H1 (cell line): ENCODE results near the gene FOXE1. TPM values are rescaled to one million over a fixed set of nuclear protein-coding genes. Genes with fewer than 3 reads are reported as not detected.

Experiments used
- CTCF ChIA-PET: fragments of 300-600 bp; sonication (Branson Sonifier 250); formaldehyde crosslinking; loops from one replicate; lab custom pipeline; 2021; ENCODE audit not compliant: partially characterized antibody; lab: Charles Lee
- POLR2A ChIA-PET: fragments of 300-600 bp; sonication (Branson Sonifier 250); formaldehyde crosslinking; loops from one replicate; lab custom pipeline; 2021; ENCODE audit warnings: inconsistent platforms; ENCODE audit not compliant: partially characterized antibody; lab: Charles Lee
- DNase-seq, 2 experiments: peaks; one replicate each; pipeline versions ENCODE4 v3.0.0 to v3.0.0-alpha.2; 2010 to 2022; ENCODE audit warnings: low spot score in 2 of 2, low read depth in 1 of 2, mixed read lengths in 1 of 2
- FAIRE-seq: peaks from 2 replicates; lab custom pipeline; 2011; peaks lifted over from hg19 to GRCh38; lab: Jason Lieb, UNC
- H2AFZ ChIP-seq: 2 replicates; pipeline ENCODE4 v1.8.1; 2012; ENCODE audit warnings: low read length, inconsistent platforms
- H2AK5ac ChIP-seq: 2 replicates; pipeline ENCODE4 v1.6.1; 2013; ENCODE audit warnings: low read depth, low read length
- H2BK120ac ChIP-seq: replicated peaks from 2 replicates; pipeline ENCODE3; 2013; ENCODE audit warnings: low read depth, low read length, inconsistent platforms
- H2BK12ac ChIP-seq: 2 replicates; pipeline ENCODE4 v1.6.1; 2013; ENCODE audit warnings: low read depth, low read length
- H2BK15ac ChIP-seq: 2 replicates; pipeline ENCODE4 v1.6.1; 2013; ENCODE audit warnings: low read length
- H2BK20ac ChIP-seq: 2 replicates; pipeline ENCODE4 v1.6.1; 2013; ENCODE audit warnings: low read length
- H2BK5ac ChIP-seq: 2 replicates; pipeline ENCODE4 v1.6.1; 2013; ENCODE audit warnings: low read depth, low read length
- H3K14ac ChIP-seq: 2 replicates; pipeline ENCODE4 v1.6.1; 2013; ENCODE audit warnings: inconsistent platforms; ENCODE audit not compliant: insufficient read length
- H3K18ac ChIP-seq: 2 replicates; pipeline ENCODE4 v1.6.1; 2013; ENCODE audit warnings: low read length; ENCODE audit errors: extremely low read depth
- H3K23ac ChIP-seq: 2 replicates; pipeline ENCODE4 v1.6.1; 2013; ENCODE audit warnings: inconsistent platforms; ENCODE audit not compliant: insufficient read length
- H3K23me2 ChIP-seq: 2 replicates; pipeline ENCODE4 v1.6.1; 2013; ENCODE audit warnings: low read depth, low read length
- H3K27ac ChIP-seq: 2 replicates; pipeline ENCODE4 v1.6.1; 2011; ENCODE audit warnings: low read depth, low read length, inconsistent platforms
- H3K27me3 ChIP-seq, 4 experiments: replicated peaks in 1 of 4; 1 replicate in 1 of 4; 2 replicates in 3 of 4; pipeline versions ENCODE4 v1.6.1 to v1.8.1; 2011 to 2013; ENCODE audit warnings: low read length in 3 of 4, mild to moderate bottlenecking in 3 of 4, inconsistent platforms in 2 of 4, mixed read lengths in 2 of 4, moderate library complexity in 1 of 4; ENCODE audit not compliant: control insufficient read depth in 3 of 4, insufficient read depth in 3 of 4; ENCODE audit errors: extremely low read depth in 1 of 4
- H3K36me3 ChIP-seq, 4 experiments: 2 replicates each; pipeline versions ENCODE4 v1.6.1 to v1.8.1; 2011 to 2013; ENCODE audit warnings: mild to moderate bottlenecking in 4 of 4, low read length in 3 of 4, moderate library complexity in 2 of 4, control low read depth in 1 of 4, inconsistent platforms in 1 of 4; ENCODE audit not compliant: insufficient read depth in 4 of 4, control insufficient read depth in 2 of 4
- H3K4ac ChIP-seq: replicated peaks from 2 replicates; pipeline ENCODE3; 2013; ENCODE audit warnings: low read length, low read depth, mixed read lengths, inconsistent platforms; ENCODE audit not compliant: insufficient read length
- H3K4me1 ChIP-seq, 4 experiments: replicated peaks in 1 of 4; 1 replicate in 1 of 4; 2 replicates in 3 of 4; pipeline versions ENCODE4 v1.6.1 to v1.8.1; 2011 to 2013; ENCODE audit warnings: low read length in 3 of 4, inconsistent platforms in 2 of 4, mixed read lengths in 1 of 4; ENCODE audit not compliant: insufficient read depth in 4 of 4, control insufficient read depth in 3 of 4
- H3K4me2 ChIP-seq, 2 experiments: 2 replicates each; pipeline versions ENCODE4 v1.6.1 to v1.8.1; 2011 to 2013; ENCODE audit warnings: low read depth in 2 of 2, low read length in 2 of 2, control low read depth in 1 of 2, inconsistent platforms in 1 of 2, mild to moderate bottlenecking in 1 of 2; ENCODE audit not compliant: insufficient read depth in 1 of 2
- H3K4me3 ChIP-seq, 4 experiments: fragments of 200-600, 300-600 bp in 1 of 4; sonication (generic), shearing (Covaris generic), sonication (Bioruptor Twin) in 1 of 4; 2 replicates each; pipeline versions ENCODE4 v1.5.1 to v1.8.1; 2011 to 2016; ENCODE audit warnings: low read length in 4 of 4, low read depth in 3 of 4, control low read depth in 2 of 4, inconsistent platforms in 2 of 4, mild to moderate bottlenecking in 2 of 4, mixed read lengths in 1 of 4, moderate library complexity in 1 of 4; ENCODE audit not compliant: insufficient read depth in 2 of 4; ENCODE audit errors: extremely low read depth in 1 of 4
- H3K56ac ChIP-seq: replicated peaks from 2 replicates; pipeline ENCODE3; 2013; ENCODE audit warnings: low read depth, mild to moderate bottlenecking, mixed read lengths, low read length, inconsistent platforms; ENCODE audit not compliant: insufficient read length
- H3K79me1 ChIP-seq: 2 replicates; pipeline ENCODE4 v1.6.1; 2013; ENCODE audit warnings: low read depth, low read length, control low read depth
- H3K79me2 ChIP-seq, 2 experiments: 2 replicates each; pipeline versions ENCODE4 v1.6.1 to v1.8.1; 2012 to 2013; ENCODE audit warnings: low read length in 2 of 2, mild to moderate bottlenecking in 2 of 2, inconsistent platforms in 1 of 2; ENCODE audit not compliant: insufficient read depth in 2 of 2, control insufficient read depth in 1 of 2
- H3K9ac ChIP-seq, 4 experiments: replicated peaks in 1 of 4; 1 replicate in 1 of 4; 2 replicates in 3 of 4; pipeline versions ENCODE4 v1.6.1 to v1.8.1; 2011 to 2013; ENCODE audit warnings: low read depth in 3 of 4, low read length in 3 of 4, control low read depth in 2 of 4, mild to moderate bottlenecking in 2 of 4, moderate library complexity in 2 of 4, inconsistent platforms in 1 of 4; ENCODE audit errors: extremely low read depth in 1 of 4
- H3K9me3 ChIP-seq, 2 experiments: 2 replicates each; pipeline versions ENCODE4 v1.6.1 to v1.8.1; 2012 to 2013; ENCODE audit warnings: mild to moderate bottlenecking in 2 of 2, moderate library complexity in 2 of 2, control low read depth in 1 of 2, inconsistent platforms in 1 of 2, low read depth in 1 of 2, low read length in 1 of 2, mixed read lengths in 1 of 2; ENCODE audit not compliant: insufficient read depth in 2 of 2
- H4K20me1 ChIP-seq, 2 experiments: replicated peaks in 1 of 2; 2 replicates each; pipeline versions ENCODE3 to v1.8.1; 2011 to 2013; ENCODE audit warnings: inconsistent platforms in 2 of 2, low read length in 2 of 2, mild to moderate bottlenecking in 1 of 2; ENCODE audit not compliant: insufficient read depth in 2 of 2, control insufficient read depth in 1 of 2
- H4K5ac ChIP-seq: 2 replicates; pipeline ENCODE4 v1.6.1; 2013; ENCODE audit warnings: low read length, low read depth, mixed read lengths, inconsistent platforms; ENCODE audit not compliant: insufficient read length
- H4K8ac ChIP-seq: 2 replicates; pipeline ENCODE4 v1.8.0; 2013; ENCODE audit warnings: mild to moderate bottlenecking, moderate library complexity, low read length, inconsistent platforms; ENCODE audit not compliant: insufficient read depth; ENCODE audit errors: extremely low read depth
- H4K91ac ChIP-seq: replicated peaks from 2 replicates; pipeline ENCODE3; 2013; ENCODE audit warnings: low read length, mixed read lengths, inconsistent platforms; ENCODE audit not compliant: insufficient read length
- BACH1 ChIP-seq: IDR thresholded peaks from 2 replicates; pipeline ENCODE4 v1.6.1; 2012; ENCODE audit warnings: low read length, improper control_type of control experiment
- MAX ChIP-seq: IDR thresholded peaks from 2 replicates; pipeline ENCODE4 v1.6.1; 2012; ENCODE audit warnings: inconsistent platforms
- POLR2A ChIP-seq, 2 experiments: IDR thresholded peaks; 1 replicate in 1 of 2; 2 replicates in 1 of 2; pipeline ENCODE4 v1.6.1; 2011; ENCODE audit warnings: low read depth in 2 of 2, low read length in 2 of 2, mild to moderate bottlenecking in 2 of 2; ENCODE audit errors: control extremely low read depth in 1 of 2
- SIN3A ChIP-seq, 2 experiments: IDR thresholded peaks in 1 of 2; conservative IDR thresholded peaks in 1 of 2; 2 replicates each; pipeline ENCODE4 v1.6.1; 2011 to 2012; ENCODE audit warnings: low read length in 2 of 2, improper control_type of control experiment in 1 of 2, low read depth in 1 of 2, mild to moderate bottlenecking in 1 of 2
- TAF1 ChIP-seq: IDR thresholded peaks from 2 replicates; pipeline ENCODE4 v1.6.1; 2011; ENCODE audit warnings: mild to moderate bottlenecking, low read depth, low read length
- TBP ChIP-seq: IDR thresholded peaks from 2 replicates; pipeline ENCODE4 v1.6.1; 2011; ENCODE audit warnings: low read depth, low read length, improper control_type of control experiment
- TEAD4 ChIP-seq: IDR thresholded peaks from 2 replicates; pipeline ENCODE4 v1.6.1; 2012; ENCODE audit warnings: low read depth, low read length, inconsistent platforms, mixed read lengths
- YY1 ChIP-seq: IDR thresholded peaks from 2 replicates; pipeline ENCODE4 v1.6.1; 2011; ENCODE audit warnings: low read depth, mild to moderate bottlenecking, low read length
- WGBS, 2 experiments: shearing (Covaris generic) in 1 of 2; methylation state at CpG; one replicate each; pipeline versions ENCODE4 v1.1.6 to v1.1.7; 2013 to 2015; ENCODE audit warnings: low lambda C conversion rate in 2 of 2, mixed read lengths in 2 of 2, inconsistent platforms in 1 of 2, low coverage in 1 of 2, missing lambda C conversion rate in 1 of 2; ENCODE audit not compliant: insufficient replicate concordance in 2 of 2, insufficient coverage in 1 of 2, insufficient read length in 1 of 2; ENCODE audit errors: extremely low coverage in 1 of 2, missing lambda C conversion rate in 1 of 2; 5-methylcytosine and 5-hydroxymethylcytosine counted together
- polyA plus RNA-seq, 7 experiments: library from polyadenylated mRNA; depleted of rRNA in 3 of 7; stranded (reverse) in 5 of 7; unstranded in 2 of 7; fragments of >200 nt in 5 of 7; fragments of 200-250 nt in 2 of 7; gene quantifications; 1 replicate in 5 of 7; 2 replicates in 1 of 7; 4 replicates in 1 of 7; pipeline versions ENCODE4 v1.2.1 to v1.2.3, GENCODE V29; 2011 to 2013; ENCODE audit warnings: missing spikeins in 2 of 7, mixed read lengths in 2 of 7
- total RNA-seq: library from RNA; stranded (reverse); fragmentation: NEBNext Ultra II Directional; extraction: Animal tissue kit (Norgen Biotek cat#: 25700); gene quantifications from 2 replicates; pipeline ENCODE4 v1.2.1, GENCODE V29; 2021

FOXE1 gene
- total and polyA plus RNA-seq, 2 of the 8 experiments (the other 6 are each of a cell fraction or from before 2014, with no cell fraction given) = 0.03 TPM; not detected in 1

DNA sequence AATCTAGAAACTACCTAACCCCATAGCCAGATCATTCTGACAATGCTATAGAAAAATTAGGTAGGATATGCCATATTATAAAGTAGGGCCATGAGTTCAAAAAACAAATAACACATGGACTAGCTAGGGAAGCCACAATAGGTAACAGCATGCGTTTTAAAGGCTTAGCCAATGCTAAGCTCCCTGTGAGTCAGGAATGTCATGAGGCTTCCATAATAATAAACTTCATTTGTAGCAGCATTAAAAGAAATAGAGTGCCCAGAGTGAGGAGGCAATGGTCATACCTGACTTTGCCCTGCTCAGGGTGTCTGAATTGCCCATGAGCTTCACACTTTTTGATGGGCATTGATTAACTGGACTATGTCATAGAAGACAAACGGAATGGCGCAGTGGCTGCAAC lies 15.8 kb downstream of the FOXE1 start:
- ChIA-PET CTCF (interaction anchor here (0.6 to 2.5 kb wide), 3 partner anchors 19 to 1988 kb away, joined by 3 to 13 read pairs (median 4); no protein-coding TSS in a partner anchor), POLR2A (interaction anchor here (0.5 kb wide), 1 partner anchor 11 kb away, joined by 3 read pairs; no protein-coding TSS in a partner anchor)
- Histone ChIP-seq H2BK15ac (no peak overlapping the region), H3K14ac (no peak overlapping the region), H3K56ac (no peak overlapping the region), H3K4me3 (peak overlapping the region in 1 of 4 experiments; percentile 19; a peak in 1 of 8 replicates), H3K27ac (no peak overlapping the region), H4K5ac (no peak overlapping the region), H3K4ac (no peak overlapping the region), H3K4me2 (peak overlapping the region in 1 of 2 experiments; percentile 44; a peak in 3 of 4 replicates), H3K36me3 (no peaks in the 10 kb centered on the region), H2AFZ (no peak overlapping the region), H2BK120ac (no peak overlapping the region), H3K9me3 (no peaks in the 10 kb centered on the region), H3K27me3 (no peaks in the 10 kb centered on the region; a peak in 1 of 7 replicates), H3K23me2 (no peaks in the 10 kb centered on the region), H2BK12ac (no peak overlapping the region), H4K8ac (no peak overlapping the region), H3K23ac (no peak overlapping the region), H3K79me1 (no peaks in the 10 kb centered on the region), H4K20me1 (no peaks in the 10 kb centered on the region), H2BK5ac (no peak overlapping the region), H3K79me2 (no peaks in the 10 kb centered on the region), H3K4me1 (peaks cover under 1 to 8% (median 6%) of the 10 kb centered on the region in 4 experiments; a peak in 4 of 7 replicates), H2AK5ac (no peak overlapping the region), H3K9ac (no peak overlapping the region), H3K18ac (no peak overlapping the region), H4K91ac (no peak overlapping the region), H2BK20ac (no peak overlapping the region)
- no peak for TF ChIP-seq BACH1
- TF ChIP-seq TEAD4 = peak; percentile 69
- no peak for TF ChIP-seq SIN3A (conservative IDR thresholded peaks at IDR 0.05 in 1 of 2, IDR thresholded peaks at IDR 0.05 in 1 of 2; ENCODE audit: low read depth in 1 of 2, low read length in 2 of 2)
- TF ChIP-seq TBP = no peak
- no peak for TF ChIP-seq YY1
- TF ChIP-seq TAF1 = no peak
- no peak for TF ChIP-seq POLR2A (IDR thresholded peaks at IDR 0.05; ENCODE audit: control extremely low read depth in 1 of 2, low read depth in 2 of 2, low read length in 2 of 2)
- TF ChIP-seq MAX = peak; percentile 12; the same call in 1 of the 2 replicates
- WGBS, 2 experiments = 68% methylated on average over 3 of the region's 3 CpGs; no CpG with 5 or more reads in 1 of the 2 experiments
- FAIRE-seq = no peak
- DNase-seq = peak in 1 of 2 experiments; percentile 42
